Measurements from ENCODE around the gene FGF8.

FGF8 gene

GRCh38 chr10:101781984-101782810 lies 6.3 kb upstream of the FGF8 start:
- no peak for DNase-seq

GRCh38 chr10:101781655-101781983 lies 5.7 kb upstream of the FGF8 start:
- DNase-seq, result no peak

- peak; percentile 74 to 83 for DNase-seq
These were observed 5.1 kb upstream of the FGF8 start for GRCh38 chr10:101780818-101781654.

DNA sequence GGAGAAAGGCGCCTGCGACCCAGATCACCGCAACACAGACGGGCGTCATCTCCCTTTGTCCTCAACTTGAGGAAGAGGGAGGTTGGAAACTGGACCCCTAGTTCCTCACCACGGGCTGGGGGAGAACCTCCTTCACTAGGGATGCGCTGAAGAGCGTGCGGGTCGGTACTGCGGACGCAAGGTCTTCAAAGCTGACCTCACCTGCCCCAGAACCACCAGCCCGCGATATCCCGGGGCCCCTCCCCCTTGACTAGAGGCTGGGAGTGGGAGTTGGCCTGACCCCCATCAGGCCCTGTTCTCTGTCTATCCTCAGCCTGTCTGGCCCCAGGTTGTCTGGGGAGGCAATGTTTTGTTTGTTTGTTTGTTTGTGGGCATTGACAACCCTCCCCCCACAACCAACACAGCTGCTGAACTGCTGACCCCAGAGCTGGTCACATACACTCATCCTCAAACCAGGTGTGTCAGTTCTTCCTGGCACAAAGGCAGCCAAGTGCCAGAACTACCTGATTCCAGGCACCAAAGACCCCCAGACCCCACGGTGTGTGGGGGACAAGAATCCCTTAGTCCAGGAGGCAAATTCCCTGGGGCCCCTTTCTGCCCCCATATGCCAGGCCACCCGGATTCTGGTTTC lies 4.4 kb upstream of the FGF8 start:
- DNase-seq, result no peak

DNA sequence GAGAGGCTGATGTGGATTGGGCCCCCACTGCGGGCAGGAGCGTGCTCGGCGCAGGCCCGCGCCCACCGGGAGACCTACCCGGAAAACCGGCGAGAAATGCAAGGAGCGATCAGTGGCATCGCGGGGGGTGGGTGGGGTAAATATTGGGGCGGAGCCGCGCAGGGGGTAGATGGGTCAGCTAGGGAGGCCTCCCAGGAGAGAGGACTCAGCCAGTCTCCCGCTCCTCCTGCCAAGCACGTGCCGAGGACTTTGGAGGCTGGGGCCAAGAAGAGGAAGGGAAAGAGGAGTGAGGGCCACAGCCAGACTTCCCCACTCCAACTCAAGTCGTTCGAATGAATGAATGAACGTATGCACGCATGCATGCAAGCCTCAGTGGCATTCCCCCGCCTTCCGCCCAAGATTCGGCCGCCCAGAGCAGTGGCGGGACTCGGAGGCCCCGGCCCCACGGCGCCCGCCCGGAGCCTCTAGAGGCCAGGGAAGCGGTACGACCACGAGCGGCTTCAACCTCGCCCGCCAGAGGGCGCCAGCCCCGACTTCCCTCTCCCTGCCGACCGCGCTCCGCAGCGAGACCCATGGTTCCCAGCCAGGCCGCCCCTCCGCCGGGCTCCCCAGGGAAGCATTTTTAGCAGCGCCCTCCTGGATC lies 3.8 kb upstream of the FGF8 start:
- DNase-seq, result peak; percentile 8 to 31

- DNase-seq, result no peak
These were observed 3.0 kb upstream of the FGF8 start for GRCh38 chr10:101778781-101779543.

DNA sequence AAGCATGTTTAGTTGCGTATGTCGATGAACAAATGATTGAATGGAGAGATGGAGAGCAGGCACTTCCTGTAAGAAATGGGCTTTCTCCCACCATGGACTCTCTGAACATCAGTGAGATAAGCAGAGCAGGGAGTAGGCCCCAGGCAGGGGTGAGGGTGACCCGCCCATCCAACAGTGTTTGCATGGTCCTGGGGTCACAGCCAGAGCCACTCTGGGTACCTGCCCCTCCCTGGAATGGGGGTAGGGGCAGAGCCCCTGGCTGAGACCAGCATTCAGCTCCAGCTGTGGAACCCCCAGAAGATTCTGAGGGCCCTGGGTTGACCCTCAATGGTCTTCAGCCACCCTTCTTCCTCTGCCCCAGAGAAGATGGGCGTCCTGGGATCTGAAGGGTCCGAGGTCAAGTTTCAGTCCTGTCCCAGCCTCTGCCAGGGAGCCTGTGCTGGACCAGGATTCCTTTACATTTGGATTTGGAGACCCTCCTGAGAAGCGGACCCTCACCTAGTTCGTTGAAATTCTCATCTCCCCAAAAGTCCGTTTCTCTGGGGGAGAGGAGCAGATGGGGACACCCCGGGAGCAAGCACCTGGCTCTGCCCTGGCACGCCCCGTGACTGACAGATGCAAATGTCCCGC lies 2.4 kb upstream of the FGF8 start:
- no peak for DNase-seq

DNA sequence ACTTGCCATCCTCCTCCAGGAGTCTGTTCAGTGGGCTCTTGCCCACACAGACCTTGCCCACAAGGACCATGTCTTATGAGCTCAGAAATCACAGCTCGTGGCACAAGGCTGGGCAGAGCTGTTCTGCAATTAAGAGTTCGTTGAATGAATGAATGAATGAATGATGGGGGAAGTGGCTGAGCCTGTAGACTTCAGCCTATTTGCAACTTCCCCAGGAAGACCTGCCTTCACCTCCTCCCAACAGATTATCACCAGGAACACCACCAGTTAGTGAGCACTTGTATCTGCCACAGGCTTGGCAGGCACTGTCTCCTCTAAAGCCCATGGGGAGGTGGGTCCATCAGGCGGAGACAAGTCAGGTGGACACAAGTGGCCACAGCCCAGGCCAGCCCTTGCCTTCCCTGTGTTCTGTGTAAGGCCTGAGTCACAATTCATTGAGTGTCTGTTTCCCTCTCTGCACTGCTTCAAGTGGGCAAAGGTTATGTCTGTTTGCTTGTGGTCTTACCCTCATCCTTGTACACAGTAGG lies 1.8 kb upstream of the FGF8 start:
- no peak for DNase-seq

- no peak for DNase-seq
These were observed 375 bp upstream of the FGF8 start for GRCh38 chr10:101776161-101776817.

- no peak for DNase-seq
These were observed 1.2 kb downstream of the FGF8 start for GRCh38 chr10:101774589-101775272.

DNA sequence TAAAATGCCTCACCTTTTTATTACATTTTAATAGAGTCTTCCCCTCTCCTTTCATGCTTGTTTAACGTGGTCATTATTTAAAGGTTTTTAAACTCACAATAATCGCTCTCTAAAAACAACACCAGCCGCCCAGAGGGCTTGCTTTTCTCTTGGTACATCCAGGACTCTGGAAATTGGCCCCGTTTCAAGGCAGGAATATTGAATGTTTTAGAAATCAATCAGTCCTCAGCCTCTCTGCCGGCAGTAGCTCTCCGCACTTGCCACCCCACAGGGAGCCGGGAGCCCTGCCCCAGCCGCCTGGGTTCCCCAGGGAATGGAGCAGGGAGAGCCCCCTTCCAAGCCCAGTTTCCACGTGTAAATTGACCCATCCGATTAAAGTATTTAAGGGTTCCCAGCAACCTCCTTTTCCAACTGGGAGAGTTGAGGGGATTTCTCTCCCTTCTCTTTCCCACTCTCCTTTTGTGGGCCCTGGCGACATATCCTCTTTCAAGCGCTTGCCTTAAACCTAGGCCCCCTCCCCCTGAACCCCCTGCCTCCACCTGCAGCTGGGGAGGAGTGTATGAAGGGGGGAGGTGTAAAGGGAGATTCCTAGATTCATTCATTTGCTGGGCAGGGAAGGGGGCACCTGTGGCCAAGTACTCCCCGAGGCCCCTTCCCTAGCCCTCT lies 1.9 kb downstream of the FGF8 start:
- DNase-seq, result no peak

DNA sequence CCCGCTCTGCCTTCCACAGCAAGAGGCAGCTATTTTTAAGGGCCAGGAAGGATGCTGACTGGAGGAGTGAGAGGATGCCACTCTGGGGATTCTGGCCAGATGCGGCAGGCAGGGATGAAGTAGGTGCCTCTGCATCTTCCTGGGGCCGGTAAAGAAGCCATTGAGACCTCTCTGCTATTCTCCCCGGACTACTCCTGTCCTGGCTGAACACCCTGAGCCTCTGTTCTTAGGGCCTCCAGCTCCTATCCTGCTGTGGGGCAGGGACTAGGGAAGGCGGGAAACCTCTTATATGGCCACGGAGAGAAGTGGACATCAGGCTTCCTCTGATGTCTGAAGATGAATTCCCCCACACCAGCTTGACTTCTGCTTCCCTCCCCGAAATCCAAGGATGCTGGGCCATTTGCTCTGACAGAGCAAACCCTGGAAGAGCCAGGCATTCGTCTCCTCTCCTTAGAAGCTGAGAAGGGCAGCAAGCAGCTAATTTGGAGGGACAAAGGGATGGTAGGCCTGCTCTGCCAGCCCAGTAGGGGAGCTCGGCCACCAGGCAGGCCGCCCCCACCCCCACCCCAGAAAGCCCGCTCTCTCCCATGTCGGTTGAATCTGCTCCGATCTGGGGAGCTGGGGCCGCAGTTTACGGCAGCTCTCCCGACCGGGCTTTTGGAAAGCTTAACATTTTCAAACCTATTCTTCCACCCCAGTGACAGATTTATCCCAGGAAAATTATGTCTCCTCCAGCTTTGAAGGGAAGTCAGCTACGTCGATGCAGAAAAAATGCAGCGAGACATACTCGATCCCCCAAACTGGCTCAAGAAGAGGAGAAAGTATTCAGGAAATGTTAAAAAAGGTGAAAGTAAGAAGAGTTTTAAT lies 2.8 kb downstream of the FGF8 start:
- DNase-seq, result no peak

DNA sequence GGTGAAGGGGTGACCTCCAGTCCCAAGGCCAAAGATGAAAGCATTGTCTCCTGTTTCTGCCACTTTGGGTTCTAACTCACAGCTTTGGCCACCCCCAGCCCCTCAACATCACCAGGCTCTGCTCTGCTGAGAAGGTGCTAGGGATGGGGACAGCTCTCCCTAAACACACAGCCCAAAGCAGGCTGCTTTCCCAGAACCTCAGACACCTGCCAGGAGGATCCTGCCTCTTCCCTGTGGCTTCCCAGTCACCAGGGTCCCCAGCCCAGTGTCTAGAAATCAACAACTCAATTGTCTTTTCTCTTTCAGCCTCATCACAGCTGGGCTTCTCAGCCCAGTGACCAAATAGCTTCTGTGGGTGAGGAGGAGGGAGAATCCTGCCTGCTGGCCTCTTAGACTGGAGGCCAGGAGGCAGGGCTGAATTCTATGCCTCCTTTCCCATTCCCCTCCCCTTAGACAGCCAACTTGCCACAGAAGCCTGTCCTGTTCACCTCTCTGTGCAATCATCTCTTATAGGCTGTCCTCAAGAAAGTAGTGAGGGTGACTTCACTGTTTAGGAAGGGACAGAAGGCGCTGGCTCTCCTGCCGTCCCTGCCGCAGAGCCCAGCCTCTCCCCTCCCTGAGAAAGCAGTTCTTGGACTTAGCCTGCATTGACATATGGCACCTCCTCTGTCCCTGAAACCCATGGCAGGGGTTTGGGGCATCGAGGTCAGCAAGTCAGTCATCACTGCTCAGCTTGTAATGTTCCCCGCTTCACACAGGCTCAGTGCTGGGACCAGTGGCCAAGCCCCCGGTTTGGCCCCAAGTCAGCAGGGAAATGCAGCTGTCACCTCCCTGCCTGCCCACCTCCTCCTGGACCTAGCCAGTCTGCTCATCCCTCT lies 3.7 kb downstream of the FGF8 start:
- peak in 1 of 2 experiments; percentile 46 for DNase-seq

GRCh38 chr10:101771380-101771779 lies 4.5 kb downstream of the FGF8 start:
- DNase-seq, result no peak

DNA sequence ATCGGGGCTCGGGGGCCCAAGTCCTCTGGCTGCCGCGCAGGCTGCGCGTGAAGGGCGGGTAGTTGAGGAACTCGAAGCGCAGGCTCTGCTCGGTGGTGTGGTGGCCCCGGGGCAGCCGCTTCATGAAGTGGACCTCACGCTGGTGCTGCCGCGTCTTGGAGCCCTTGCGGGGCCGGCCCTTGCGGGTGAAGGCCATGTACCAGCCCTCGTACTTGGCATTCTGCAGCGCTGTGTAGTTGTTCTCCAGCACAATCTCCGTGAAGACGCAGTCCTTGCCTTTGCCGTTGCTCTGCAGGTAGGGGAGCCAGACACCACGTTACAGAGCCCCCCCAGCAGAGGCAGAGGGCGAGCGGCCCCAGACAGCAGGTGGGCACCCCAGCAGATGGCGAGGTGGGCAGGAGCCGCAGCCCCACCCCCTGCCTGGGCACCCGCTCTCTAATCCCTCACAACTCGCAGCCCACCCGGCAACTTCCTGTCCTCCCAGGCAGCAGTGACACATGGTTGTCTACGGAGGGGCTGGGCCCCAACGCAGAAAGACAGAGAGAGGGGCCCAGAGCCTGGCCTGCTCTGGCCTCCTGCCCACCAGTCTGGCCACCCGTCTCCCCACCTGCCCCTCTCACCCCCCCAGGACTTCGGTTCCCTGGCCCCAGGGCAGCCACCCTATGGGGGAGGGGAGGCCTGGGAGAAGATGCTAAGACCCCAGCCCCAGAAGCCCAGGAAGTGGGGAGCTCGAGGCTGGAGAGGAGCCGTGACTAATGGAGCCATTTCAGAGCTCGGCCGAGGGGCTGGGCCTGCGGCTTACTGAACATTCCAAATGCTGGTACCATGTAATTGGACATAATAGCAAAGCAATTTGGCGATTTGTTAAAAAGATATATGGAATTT lies 5.3 kb downstream of the FGF8 start:
- DNase-seq, result peak in 1 of 2 experiments; percentile 50

GRCh38 chr10:101769541-101770180 lies 6.3 kb downstream of the FGF8 start:
- peak in 1 of 2 experiments; percentile 10 for DNase-seq

Measured in NCI-H524 (cell line).